NCI-H460 (cell line): ENCODE results near the gene LPIN3. TPM values are rescaled to one million over a fixed set of nuclear protein-coding genes. Genes with fewer than 3 reads are reported as not detected.

ENCODE experiments used
- DNase-seq: peaks from one replicate; pipeline ENCODE4 v3.0.0-alpha.2; 2016; ENCODE audit warnings: low read depth; ENCODE audit errors: extremely low read depth
- total RNA-seq: library from RNA; depleted of rRNA; stranded (reverse); fragments of >200 nt; shearing (Covaris generic); gene quantifications from 2 replicates; pipeline ENCODE4 v1.2.3, GENCODE V29; 2014

The LPIN3 gene
- total RNA-seq, 1 experiment from 2014 or later: 7.6 TPM

GRCh38 chr20:41348430-41349172 is 8.0 kb downstream of the LPIN3 start:
- DNase-seq: no peak

DNA sequence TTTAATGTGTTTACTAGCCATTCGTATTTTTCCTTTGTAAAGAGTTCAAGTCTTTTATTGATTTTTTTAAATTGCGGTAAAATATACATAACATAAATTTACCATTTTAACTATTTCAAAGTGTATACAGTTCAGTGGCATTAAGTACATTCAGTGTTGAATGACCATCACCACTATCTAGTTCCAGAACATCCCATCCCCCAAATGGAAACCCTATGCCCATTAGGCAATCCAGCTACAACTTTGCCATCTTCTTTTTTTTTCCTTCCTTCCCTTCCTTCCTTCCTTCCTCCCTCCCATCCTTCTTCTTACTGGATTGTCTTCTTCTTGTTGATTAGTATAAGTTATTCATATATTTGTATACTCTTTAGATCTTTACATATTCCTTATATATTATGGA is 8.6 kb downstream of the LPIN3 start:
- DNase-seq: no peak

DNA sequence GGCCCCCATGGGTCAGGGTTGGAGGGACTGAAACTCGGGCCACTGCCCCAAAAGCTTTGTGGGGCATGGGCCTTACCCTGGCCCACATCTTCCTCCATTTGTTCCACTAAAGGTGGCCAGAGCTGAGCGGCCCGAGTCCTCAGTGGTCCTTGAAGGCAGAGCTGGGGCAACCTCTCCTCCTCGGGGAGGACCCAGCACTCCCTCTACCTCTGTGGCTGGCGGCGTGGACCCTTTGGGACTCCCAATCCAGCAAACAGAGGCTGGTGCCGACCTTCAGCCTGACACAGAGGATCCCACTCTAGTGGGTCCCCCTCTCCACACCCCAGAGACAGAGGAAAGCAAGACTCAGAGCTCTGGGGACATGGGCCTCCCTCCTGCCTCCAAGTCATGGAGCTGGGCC is 9.3 kb downstream of the LPIN3 start:
- no peak for DNase-seq

DNA sequence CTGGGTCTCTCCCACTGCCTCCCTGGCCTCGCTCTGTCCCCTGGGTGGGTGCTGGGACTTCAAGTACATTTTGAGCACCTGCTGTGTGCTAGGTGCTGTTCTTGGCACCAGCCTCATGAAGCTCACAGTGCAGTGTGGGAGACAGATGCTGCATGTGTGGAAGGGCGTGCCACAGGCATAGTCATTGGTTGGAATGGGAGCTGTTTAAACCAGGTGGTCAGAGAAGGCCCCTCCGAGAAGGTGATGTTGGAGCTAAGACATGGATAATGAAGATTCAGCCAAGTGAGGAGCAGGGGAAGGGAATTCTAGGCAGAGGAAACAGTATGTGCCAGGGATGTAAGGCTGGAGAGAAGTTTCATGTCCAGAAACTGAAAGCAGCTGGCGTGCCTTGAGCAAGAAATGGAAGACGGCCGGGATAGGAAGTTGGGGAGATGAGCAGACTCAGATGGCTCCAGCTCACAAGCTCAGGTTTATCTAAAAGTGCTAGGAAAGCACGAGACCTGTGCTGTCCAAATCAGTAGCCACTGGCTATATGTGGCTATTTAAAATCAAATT is 9.9 kb downstream of the LPIN3 start:
- no peak for DNase-seq

- no peak for DNase-seq
Measured at GRCh38 chr20:41352106-41352505, 11.5 kb downstream of the LPIN3 start.

- DNase-seq: no peak
Measured at GRCh38 chr20:41352666-41353065, 12.0 kb downstream of the LPIN3 start.

- no peak for DNase-seq
Measured at GRCh38 chr20:41353530-41353929, 12.9 kb downstream of the LPIN3 start.

GRCh38 chr20:41355192-41355591 is 14.6 kb downstream of the LPIN3 start:
- DNase-seq: no peak

DNA sequence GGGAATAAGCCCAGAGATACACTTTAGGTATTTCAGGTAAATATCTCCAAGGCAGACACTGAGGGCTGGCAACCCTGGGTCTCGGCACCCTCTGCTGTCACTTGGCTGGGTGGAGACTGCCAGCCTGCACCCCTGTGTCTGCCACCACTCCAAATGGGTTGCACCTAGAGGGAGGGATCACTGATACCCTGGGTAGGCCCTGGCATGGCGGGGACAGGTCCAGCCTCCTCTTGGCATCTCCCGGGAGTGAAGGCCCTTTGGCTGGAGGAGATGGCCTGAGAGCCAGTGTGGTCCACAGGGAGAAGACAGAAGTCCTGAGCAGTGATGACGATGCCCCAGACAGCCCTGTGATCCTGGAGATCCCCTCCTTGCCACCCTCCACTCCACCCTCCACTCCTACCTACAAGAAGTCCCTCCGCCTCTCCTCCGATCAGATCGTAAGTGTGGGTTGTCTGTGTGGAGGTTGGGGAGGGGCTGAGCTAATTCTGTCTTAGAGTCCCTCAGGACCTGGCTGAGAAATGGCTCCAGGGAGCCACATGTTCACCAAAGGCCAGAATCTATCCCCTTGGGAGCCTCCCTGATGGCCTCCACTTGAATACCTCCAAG is 15.1 kb downstream of the LPIN3 start:
- DNase-seq: no peak

DNA sequence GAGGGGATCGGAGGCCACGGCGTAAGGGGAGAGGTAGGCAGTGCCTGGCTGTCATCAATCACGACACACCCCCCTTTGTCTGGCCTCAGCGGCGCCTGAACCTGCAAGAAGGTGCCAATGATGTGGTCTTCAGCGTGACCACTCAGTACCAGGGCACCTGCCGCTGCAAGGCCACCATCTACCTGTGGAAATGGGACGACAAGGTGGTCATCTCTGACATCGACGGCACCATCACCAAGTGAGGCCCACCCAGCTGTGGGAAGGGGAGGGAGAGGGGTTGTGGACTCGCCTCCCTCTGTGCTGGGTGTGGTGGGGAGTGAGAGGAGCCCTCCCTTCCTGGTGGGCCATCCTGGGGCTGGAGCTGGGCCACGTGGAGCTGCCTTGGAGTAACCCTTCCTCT is 16.3 kb downstream of the LPIN3 start:
- DNase-seq: no peak

DNA sequence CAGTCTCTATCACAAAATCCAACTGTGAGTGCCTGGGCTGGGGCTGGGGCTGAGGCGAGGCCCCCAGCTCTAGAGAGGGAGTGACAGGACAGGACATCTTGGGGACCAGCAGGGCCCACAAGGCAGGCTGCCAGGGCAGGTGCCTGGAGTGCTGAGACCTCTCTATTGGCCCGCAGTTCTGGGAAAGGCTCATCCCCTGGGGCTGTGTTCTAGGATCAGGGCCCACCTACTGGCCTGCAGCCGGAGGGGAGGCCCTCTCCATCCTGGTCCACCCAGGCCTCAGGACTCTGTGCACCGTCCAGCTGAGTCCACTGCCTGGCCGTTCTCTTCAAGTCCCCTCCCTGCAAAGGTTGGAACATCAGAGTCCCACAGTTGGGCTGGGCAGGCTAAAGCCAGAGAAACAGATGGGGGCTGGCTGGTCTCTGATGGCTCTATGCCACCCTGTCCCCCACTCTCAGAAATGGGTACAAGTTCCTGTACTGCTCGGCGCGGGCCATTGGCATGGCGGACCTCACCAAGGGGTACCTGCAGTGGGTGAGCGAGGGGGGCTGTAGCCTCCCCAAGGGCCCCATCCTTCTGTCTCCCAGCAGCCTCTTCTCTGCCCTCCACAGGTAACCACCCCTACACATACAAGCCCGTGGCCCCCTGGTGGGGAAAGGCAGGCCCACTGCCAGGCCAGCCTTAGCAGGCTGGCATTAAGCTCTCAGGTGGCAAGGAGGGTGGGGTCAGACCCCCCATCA is 17.0 kb downstream of the LPIN3 start:
- no peak for DNase-seq

GRCh38 chr20:41358230-41358629 is 17.6 kb downstream of the LPIN3 start:
- no peak for DNase-seq

DNA sequence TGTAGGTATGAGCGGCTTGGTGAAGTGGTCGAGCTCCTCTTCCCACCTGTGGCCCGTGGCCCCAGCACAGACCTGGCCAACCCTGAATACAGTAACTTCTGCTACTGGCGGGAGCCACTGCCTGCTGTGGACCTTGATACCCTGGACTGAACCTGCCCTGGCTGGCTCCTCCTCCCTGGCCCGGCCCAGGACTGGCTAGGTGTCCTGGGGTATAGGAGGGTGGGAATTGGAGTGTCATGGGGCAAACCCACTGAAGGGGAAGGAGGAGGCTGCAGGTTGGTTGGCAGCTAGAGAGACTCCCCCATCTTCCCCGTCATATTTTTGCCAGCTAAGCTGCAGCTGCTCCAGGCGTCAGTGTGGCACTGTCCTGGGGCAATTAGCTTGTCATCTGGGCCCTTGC is 18.1 kb downstream of the LPIN3 start:
- no peak for DNase-seq

DNA sequence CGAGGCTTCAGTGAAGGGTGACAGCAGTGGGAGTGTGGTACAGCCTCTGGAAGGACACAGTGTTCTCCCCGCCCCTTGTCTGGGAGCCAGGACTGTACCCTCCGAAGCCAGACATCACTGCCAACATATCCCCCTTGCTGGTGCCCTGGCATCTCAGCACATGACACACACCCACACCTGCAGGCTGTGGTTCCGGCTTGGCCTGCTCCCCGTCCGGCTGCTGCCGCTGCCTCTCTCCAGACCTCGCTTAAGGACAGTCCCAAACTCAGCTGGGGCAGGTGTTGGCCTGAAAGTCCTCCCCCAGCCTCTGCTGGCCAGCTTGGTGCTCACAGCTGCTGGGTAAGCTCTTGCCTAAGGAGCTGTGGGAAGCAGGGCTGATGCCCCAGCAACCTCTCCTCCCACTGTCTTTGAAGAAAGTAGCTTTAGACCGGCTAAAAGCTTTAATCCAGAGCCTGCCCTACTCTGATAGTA is 19.0 kb downstream of the LPIN3 start:
- DNase-seq: no peak

- DNase-seq: no peak
Measured at GRCh38 chr20:41360831-41361756, 20.5 kb downstream of the LPIN3 start.

GRCh38 chr20:41361757-41362747 is 21.4 kb downstream of the LPIN3 start:
- no peak for DNase-seq

DNA sequence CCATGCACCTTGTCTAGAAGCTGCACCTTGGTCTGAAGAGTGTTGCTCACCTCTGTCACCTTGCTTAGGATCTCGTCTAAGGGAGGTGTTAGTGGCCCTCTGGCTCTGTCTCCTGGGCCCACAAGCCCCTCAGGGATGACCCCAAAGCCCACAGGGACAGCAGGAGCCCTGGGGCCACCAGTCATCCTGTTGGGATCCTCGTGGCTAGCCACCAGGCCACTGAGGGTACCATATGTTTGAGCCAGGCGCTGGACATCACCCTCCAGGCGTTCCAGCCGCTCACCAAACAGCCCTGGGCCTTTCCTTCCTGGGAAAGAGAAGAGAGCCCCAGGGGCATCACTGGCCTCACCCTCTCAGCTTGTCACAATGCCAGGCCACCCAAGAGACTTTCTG is 22.1 kb downstream of the LPIN3 start:
- no peak for DNase-seq

DNA sequence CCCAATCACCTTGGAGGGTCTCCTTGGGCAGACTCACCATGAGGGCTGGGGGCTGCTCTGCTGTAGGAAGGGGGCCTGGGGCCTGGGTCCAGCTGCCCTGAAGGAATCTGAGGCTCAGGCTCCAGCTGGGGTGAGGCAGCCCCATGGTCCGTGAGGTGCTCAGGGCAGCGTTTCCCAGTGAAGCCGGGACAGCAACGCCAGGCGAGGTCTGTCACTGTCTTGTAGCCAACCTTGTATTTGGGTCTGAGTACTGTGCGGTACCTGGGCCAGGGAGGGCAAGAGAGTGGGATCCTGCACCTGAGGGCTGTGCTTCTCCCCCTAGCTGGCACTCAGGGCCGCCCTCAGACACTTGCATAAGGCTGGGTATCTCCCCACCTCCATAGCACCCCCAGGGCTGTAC is 23.0 kb downstream of the LPIN3 start:
- no peak for DNase-seq

DNA sequence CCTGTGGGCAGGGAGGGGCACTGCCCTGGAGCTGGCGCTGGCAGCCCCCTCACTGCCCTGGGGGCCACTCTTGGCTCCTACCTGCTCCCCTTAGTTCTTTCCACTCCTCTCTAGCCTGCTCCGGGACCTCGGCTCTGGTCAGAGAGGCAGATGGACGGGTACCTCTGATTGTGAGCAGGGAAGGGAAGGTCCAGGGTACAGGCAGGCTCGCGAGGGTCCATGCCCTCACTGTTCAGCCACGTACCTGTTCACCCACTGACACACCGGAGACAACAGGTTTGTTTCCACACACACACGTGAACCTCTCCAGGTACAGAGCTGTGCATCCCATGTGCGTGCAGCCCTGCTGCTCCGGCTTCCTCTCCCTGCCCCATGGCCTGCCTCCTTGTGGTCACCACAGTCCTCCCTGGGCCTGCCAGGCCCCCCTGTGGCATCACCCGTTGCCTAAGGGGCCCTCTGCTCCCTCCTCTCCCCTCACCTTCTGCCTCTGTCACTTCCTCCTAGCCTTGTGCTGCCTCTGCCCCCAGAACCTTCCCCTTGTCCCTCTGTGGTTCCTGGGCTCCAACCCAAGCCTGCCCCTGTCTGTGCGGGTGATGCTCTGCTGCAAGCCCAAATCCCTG is 23.7 kb downstream of the LPIN3 start:
- no peak for DNase-seq
